Osteocyte (in vitro differentiated cells): Measurements from ENCODE around the gene CD163. TPM values are rescaled to one million over a fixed set of nuclear protein-coding genes. Genes with fewer than 3 reads are reported as not detected.
"Not testable (repeated sequence)": the region's sequence is repeated elsewhere in the genome, so short reads cannot be mapped to it uniquely, and the experiment has no call there.

ENCODE experiments used
- DNase-seq: peaks from one replicate; pipeline ENCODE4 v3.0.0; 2021; ENCODE audit warnings: mixed read lengths; ENCODE audit not compliant: unreplicated experiment; ENCODE audit errors: extremely low spot score
- H3K27ac Mint-ChIP-seq: one replicate; pipeline ENCODE4 v1.8.0; 2021; ENCODE audit warnings: mild to moderate bottlenecking, mixed read lengths; ENCODE audit not compliant: unreplicated experiment
- H3K27me3 Mint-ChIP-seq: one replicate; pipeline ENCODE4 v1.8.0; 2021; ENCODE audit warnings: mixed read lengths; ENCODE audit not compliant: unreplicated experiment
- H3K36me3 Mint-ChIP-seq: one replicate; pipeline ENCODE4 v1.8.0; 2021; ENCODE audit warnings: mixed read lengths; ENCODE audit not compliant: unreplicated experiment
- H3K4me1 Mint-ChIP-seq: one replicate; pipeline ENCODE4 v1.8.0; 2021; ENCODE audit warnings: mixed read lengths; ENCODE audit not compliant: unreplicated experiment
- H3K4me3 Mint-ChIP-seq: one replicate; pipeline ENCODE4 v1.8.0; 2021; ENCODE audit warnings: mild to moderate bottlenecking, moderate library complexity, mixed read lengths; ENCODE audit not compliant: unreplicated experiment
- H3K9me3 Mint-ChIP-seq: one replicate; pipeline ENCODE4 v1.8.0; 2021; ENCODE audit warnings: mixed read lengths; ENCODE audit not compliant: unreplicated experiment
- CTCF ChIP-seq: fragments of 200-600 bp; sonication (generic); IDR thresholded peaks from 2 replicates; pipeline ENCODE4 v1.5.0; 2021; ENCODE audit warnings: antibody characterized with exemption, mild to moderate bottlenecking, moderate library complexity
- total RNA-seq: library from RNA; stranded (reverse); gene quantifications from 2 replicates; pipeline ENCODE4 v1.2.1, GENCODE V29; 2021

CD163 gene
- total RNA-seq, 1 donor from 2014 or later = not detected

- H3K36me3 Mint-ChIP-seq = peaks cover 2% of the 10 kb centered on the region
- H3K9me3 Mint-ChIP-seq = peaks cover 12% of the 10 kb centered on the region
- H3K27me3 Mint-ChIP-seq = peaks cover 3% of the 10 kb centered on the region
- H3K4me1 Mint-ChIP-seq = peaks cover 5% of the 10 kb centered on the region
- H3K4me3 Mint-ChIP-seq = peak overlapping the region; percentile 38
- H3K27ac Mint-ChIP-seq = no peak overlapping the region
- TF ChIP-seq CTCF = no peak
- no peak for DNase-seq
Measured at GRCh38 chr12:7441216-7441615, 62.4 kb downstream of the CD163 start.

- peak; percentile 36 for TF ChIP-seq CTCF
- H3K4me1 Mint-ChIP-seq = peaks cover 5% of the 10 kb centered on the region
- peaks cover 2% of the 10 kb centered on the region for H3K36me3 Mint-ChIP-seq
- DNase-seq = peak; percentile 87
- peak overlapping the region; percentile 81 for H3K27ac Mint-ChIP-seq
- peaks cover 3% of the 10 kb centered on the region for H3K27me3 Mint-ChIP-seq
- peaks cover 12% of the 10 kb centered on the region for H3K9me3 Mint-ChIP-seq
- H3K4me3 Mint-ChIP-seq = peak overlapping the region; percentile 87
Measured at GRCh38 chr12:7439579-7440505, 63.7 kb downstream of the CD163 start.

GRCh38 chr12:7438291-7438995, 65.1 kb downstream of the CD163 start:
- H3K27me3 Mint-ChIP-seq, H3K4me1 Mint-ChIP-seq, H3K4me3 Mint-ChIP-seq, DNase-seq, H3K36me3 Mint-ChIP-seq: not testable (repeated sequence)
- Mint-ChIP-seq H3K9me3 (peaks cover 12% of the 10 kb centered on the region), H3K27ac (peak overlapping the region; percentile 16)

GRCh38 chr12:7437494-7437893, 66.1 kb downstream of the CD163 start:
- H3K27me3 Mint-ChIP-seq = not testable (repeated sequence)

GRCh38 chr12:7434670-7435069, 68.9 kb downstream of the CD163 start:
- Mint-ChIP-seq H3K27me3 (no peaks in the 10 kb centered on the region), H3K4me1 (peaks cover 3% of the 10 kb centered on the region), H3K27ac (no peak overlapping the region), H3K9me3 (peaks cover 10% of the 10 kb centered on the region), H3K4me3 (no peak overlapping the region), H3K36me3 (no peaks in the 10 kb centered on the region)
- TF ChIP-seq CTCF = no peak
- DNase-seq = no peak

More at GRCh38 chr12:7437494-7437893, 66.1 kb downstream of the CD163 start:
- H3K9me3 Mint-ChIP-seq = peaks cover 12% of the 10 kb centered on the region
- not testable (repeated sequence) for DNase-seq, H3K4me1 Mint-ChIP-seq, H3K36me3 Mint-ChIP-seq, H3K4me3 Mint-ChIP-seq, H3K27ac Mint-ChIP-seq
